H1 (cell line): ENCODE measurements around the gene AHNAK2. TPM values are rescaled to one million over a fixed set of nuclear protein-coding genes. Genes with fewer than 3 reads are reported as not detected.

ENCODE experiments used
- CHD2 ChIP-seq: IDR thresholded peaks from 2 replicates; pipeline ENCODE4 v1.6.1; 2012; ENCODE audit warnings: low read length, improper control_type of control experiment
- FOSL1 ChIP-seq: IDR thresholded peaks from 2 replicates; pipeline ENCODE4 v1.6.1; 2011; ENCODE audit warnings: mild to moderate bottlenecking, low read depth, low read length, moderate library complexity; ENCODE audit not compliant: insufficient read depth
- SRF ChIP-seq: IDR thresholded peaks from 2 replicates; pipeline ENCODE4 v1.6.1; 2011; ENCODE audit warnings: mild to moderate bottlenecking, low read depth, low read length, moderate library complexity
- polyA plus RNA-seq, 7 experiments: library from polyadenylated mRNA; depleted of rRNA in 3 of 7; stranded (reverse) in 5 of 7; unstranded in 2 of 7; fragments of >200 nt in 5 of 7; fragments of 200-250 nt in 2 of 7; gene quantifications; 1 replicate in 5 of 7; 2 replicates in 1 of 7; 4 replicates in 1 of 7; pipeline versions ENCODE4 v1.2.1 to v1.2.3, GENCODE V29; 2011 to 2013; ENCODE audit warnings: missing spikeins in 2 of 7, mixed read lengths in 2 of 7
- total RNA-seq: library from RNA; stranded (reverse); fragmentation: NEBNext Ultra II Directional; extraction: Animal tissue kit (Norgen Biotek cat#: 25700); gene quantifications from 2 replicates; pipeline ENCODE4 v1.2.1, GENCODE V29; 2021

AHNAK2 gene
- total and polyA plus RNA-seq, 2 of the 8 experiments (the other 6 are each of a cell fraction or from before 2014, with no cell fraction given): 0.95 to 2.0 TPM

DNA sequence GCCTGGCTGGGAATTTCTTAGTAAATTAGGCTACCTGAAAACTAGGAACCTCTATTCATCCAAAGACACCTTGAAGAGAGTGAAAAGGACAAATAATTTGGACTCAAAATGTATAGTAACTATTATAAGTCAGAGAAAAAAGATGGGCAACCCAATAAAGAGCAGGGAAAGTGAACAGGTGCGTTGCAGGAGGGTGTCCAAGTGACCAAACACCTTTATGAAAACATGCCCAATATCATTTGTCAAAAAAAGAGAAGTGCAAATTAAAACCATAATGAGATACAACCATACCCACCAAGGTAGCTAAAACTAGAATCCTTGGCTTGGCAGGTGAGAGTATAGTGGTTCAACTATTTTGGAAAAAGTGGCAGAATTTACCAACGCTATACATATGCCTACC, 78.4 kb downstream of the AHNAK2 start (continued):
- TF ChIP-seq CHD2 (no peak), FOSL1 (no peak), SRF (no peak)
